ENCODE data around the gene MED20. TPM values are rescaled to one million over a fixed set of nuclear protein-coding genes. Genes with fewer than 3 reads are reported as not detected.
A peak's percentile ranks its signal among the peaks of the same experiment; 100 is the strongest.

MED20 gene
- total RNA-seq, 1 experiment from 2014 or later, result 24.5 TPM

GRCh38 chr6:41894366-41895299 is 26.3 kb downstream of the MED20 start:
- TF ChIP-seq POLR2AphosphoS5 (IDR thresholded peaks at IDR 0.05; ENCODE audit: low read depth, low read length), result no peak
- no peak for TF ChIP-seq CTCF (IDR thresholded peaks at IDR 0.05)
- no peak for TF ChIP-seq REST (IDR thresholded peaks at IDR 0.05; ENCODE audit: insufficient read depth in 1 of 2, low read depth in 2 of 2, low read length in 1 of 2)
- no peak for TF ChIP-seq SIN3A (IDR thresholded peaks at IDR 0.05; ENCODE audit: borderline replicate concordance, insufficient read depth, low read depth, low read length)
- no peak for TF ChIP-seq TCF7L2 (IDR thresholded peaks at IDR 0.05; ENCODE audit: low read depth, low read length)
- in situ Hi-C loops (cut with HindIII; ENCODE audit: low pct_unique_long_range_greater_than_20kb, low sequenced_read_pairs) (no loop called here), intact Hi-C loops (cut with micrococcal nuclease; ENCODE audit: unreplicated experiment) (no loop called here)
- no peaks in the 10 kb centered on the region for H3K27me3 ChIP-seq (ENCODE audit: control insufficient read depth, insufficient read depth, low read length)
- peak overlapping the region; percentile 63 to 79 for H3K4me3 ChIP-seq (ENCODE audit: low read depth in 2 of 2, low read length in 2 of 2)
- ChIA-PET POLR2A (interaction anchor here (0.6 kb wide), 4 partner anchors 22 to 95 kb away, joined by 3 to 5 read pairs (median 4); no protein-coding TSS in a partner anchor), CTCF (interaction anchor here (0.6 kb wide), 1 partner anchor 44 kb away, joined by 5 read pairs; no protein-coding TSS in a partner anchor)
- H3K9me3 ChIP-seq (ENCODE audit: control insufficient read depth, insufficient read depth, low read depth, low read length), result no peaks in the 10 kb centered on the region
- H3K27ac ChIP-seq (ENCODE audit: low read length), result peak overlapping the region; percentile 68
- DNase-seq (ENCODE audit: low read depth, low spot score) (no peak), ATAC-seq (peak; percentile 68)
- no TSS peak for BruUV-seq (replicated peaks)
- no peaks in the 10 kb centered on the region for H3K36me3 ChIP-seq (ENCODE audit: control insufficient read depth, insufficient read depth, low read length)
- peaks cover 6% of the 10 kb centered on the region for H3K4me1 ChIP-seq (ENCODE audit: control insufficient read depth, insufficient read depth, low read length)

- no TSS peak for BruUV-seq (replicated peaks)
These were observed 27.9 kb downstream of the MED20 start for GRCh38 chr6:41892921-41893564.

More at GRCh38 chr6:41892921-41893564, 27.9 kb downstream of the MED20 start:
- Histone ChIP-seq H3K36me3 (ENCODE audit: control insufficient read depth, insufficient read depth, low read length) (no peaks in the 10 kb centered on the region), H3K4me3 (ENCODE audit: low read depth in 2 of 2, low read length in 2 of 2) (no peak overlapping the region), H3K27ac (ENCODE audit: low read length) (no peak overlapping the region), H3K9me3 (ENCODE audit: control insufficient read depth, insufficient read depth, low read depth, low read length) (no peaks in the 10 kb centered on the region), H3K4me1 (ENCODE audit: control insufficient read depth, insufficient read depth, low read length) (peaks cover 6% of the 10 kb centered on the region), H3K27me3 (ENCODE audit: control insufficient read depth, insufficient read depth, low read length) (no peaks in the 10 kb centered on the region)
- CTCF ChIA-PET, result no interaction called here
- TF ChIP-seq POLR2AphosphoS5 (IDR thresholded peaks at IDR 0.05; ENCODE audit: low read depth, low read length) (no peak), REST (IDR thresholded peaks at IDR 0.05; ENCODE audit: insufficient read depth in 1 of 2, low read depth in 2 of 2, low read length in 1 of 2) (no peak), CTCF (IDR thresholded peaks at IDR 0.05) (no peak), SIN3A (IDR thresholded peaks at IDR 0.05; ENCODE audit: borderline replicate concordance, insufficient read depth, low read depth, low read length) (no peak)
- ATAC-seq (no peak), DNase-seq (ENCODE audit: low read depth, low spot score) (no peak)
- POLR2A ChIA-PET, result interaction anchor here (0.5 kb wide), 1 partner anchor 123 kb away, joined by 3 read pairs; no protein-coding TSS in a partner anchor
- intact Hi-C loops (cut with micrococcal nuclease; ENCODE audit: unreplicated experiment), result no loop called here
- in situ Hi-C loops (cut with HindIII; ENCODE audit: low pct_unique_long_range_greater_than_20kb, low sequenced_read_pairs), result no loop called here

Data from Panc1 (cell line).